ENCODE results near the gene PTPRD. TPM values are rescaled to one million over a fixed set of nuclear protein-coding genes. Genes with fewer than 3 reads are reported as not detected.

PTPRD gene
- polyA plus RNA-seq, 1 donor = 88.9 TPM

- DNase-seq = no peak
These were observed 2256.4 kb downstream of the PTPRD start for GRCh38 chr9:8356406-8356805.

DNA sequence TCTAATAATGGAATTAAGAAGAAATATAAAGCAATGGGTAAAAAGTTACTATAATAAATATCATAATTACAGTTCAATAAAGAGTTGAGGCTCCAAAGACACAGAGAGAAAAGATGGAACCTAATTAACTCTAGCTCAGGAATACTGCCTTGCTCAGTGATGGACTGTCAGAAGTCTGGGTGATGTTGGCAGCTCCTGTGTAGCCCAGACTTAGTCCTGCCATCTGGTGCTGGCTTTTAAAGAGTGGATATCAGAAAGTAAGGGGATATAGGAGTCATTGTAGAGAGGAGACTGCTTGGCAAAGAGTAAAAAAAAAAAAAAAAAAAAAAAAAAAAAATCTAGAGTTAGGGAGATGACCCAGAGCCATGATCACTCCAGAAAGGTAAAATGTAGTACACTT is 2261.4 kb downstream of the PTPRD start:
- no peak for DNase-seq

- no peak for DNase-seq
These were observed 2262.9 kb downstream of the PTPRD start for GRCh38 chr9:8349901-8350300.

DNA sequence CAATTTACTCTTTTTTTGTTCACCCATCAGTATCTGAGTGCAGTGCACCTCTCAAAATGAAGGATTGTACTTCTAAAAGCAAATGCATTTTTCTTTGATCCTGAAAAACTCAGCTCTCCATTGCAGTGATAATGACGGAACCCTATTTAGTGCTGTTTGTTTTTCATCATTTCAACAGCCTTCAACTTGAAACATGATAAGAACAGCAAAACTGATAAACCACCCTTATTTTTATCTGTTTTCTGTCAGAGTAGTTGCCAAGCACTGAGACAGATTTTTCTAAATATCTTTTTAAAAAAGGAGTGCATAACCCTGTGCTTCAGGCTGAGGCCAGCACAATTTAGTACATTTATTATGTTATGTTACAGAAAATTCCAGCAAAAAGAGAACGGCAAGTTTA is 2263.4 kb downstream of the PTPRD start:
- DNase-seq = no peak

GRCh38 chr9:8348756-8349155 is 2264.0 kb downstream of the PTPRD start:
- DNase-seq = no peak

DNA sequence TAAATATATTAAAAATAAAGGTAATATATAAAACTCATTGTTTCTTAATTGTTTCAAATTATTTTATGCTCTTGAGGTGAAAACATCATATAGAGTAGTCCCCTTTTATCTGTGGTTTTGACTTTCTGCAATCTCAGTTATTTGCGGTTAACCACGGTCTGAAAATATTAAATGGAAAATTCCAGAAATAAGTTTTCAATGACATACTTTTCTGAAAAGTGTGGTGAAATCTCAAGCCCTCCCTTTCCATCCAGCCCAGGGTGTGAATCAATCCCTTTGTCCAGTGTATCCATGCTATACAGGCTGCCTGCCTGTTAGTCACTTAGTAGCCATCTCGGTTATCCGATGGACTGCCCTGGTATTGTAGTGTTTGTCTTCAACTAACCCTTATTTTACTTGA is 2266.5 kb downstream of the PTPRD start:
- DNase-seq = no peak

GRCh38 chr9:8338767-8339510 is 2273.9 kb downstream of the PTPRD start:
- DNase-seq = no peak

DNA sequence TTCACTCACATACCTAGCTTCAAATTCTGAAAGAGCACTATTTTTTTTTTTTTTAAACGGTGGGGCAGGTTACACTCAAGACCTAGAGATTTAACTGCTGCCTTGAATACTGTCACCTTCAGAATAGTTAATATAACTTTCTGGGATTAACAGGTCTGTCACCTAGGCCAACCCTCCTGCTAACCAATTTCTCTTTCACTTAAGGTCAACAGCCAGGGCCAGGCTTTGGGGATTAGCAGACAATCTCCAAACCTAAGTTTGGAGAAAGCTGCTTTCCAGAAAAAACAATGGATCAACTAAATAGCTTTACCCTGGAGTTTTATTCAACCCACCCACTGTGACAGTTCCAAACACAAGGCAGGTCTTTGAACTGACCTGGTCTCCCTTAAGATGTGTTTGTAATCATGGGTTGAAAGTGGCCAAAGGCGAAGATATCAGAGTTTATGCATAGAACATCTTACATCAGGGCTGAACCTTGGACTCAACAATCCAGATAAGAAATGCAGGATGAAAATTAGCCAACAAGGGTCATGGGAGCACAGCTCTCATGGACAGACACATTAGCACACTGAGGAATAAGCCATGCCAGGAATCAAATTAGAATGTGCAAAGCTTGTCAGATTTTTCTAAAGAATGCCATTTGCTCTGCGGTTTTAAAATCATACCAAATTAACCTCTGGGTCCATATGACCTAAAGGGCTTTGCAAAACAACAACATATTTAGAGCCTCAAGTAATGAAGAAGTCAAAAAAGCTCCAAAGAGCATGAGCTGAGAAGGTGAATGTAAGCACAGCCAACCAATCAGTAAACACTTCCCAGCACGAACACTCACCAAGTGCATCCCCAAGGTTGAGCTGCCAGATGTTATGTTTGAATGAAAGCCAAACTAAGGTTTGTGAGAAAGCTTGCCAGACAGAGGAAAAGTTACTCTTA is 2274.7 kb downstream of the PTPRD start:
- peak; percentile 23 for DNase-seq

DNA sequence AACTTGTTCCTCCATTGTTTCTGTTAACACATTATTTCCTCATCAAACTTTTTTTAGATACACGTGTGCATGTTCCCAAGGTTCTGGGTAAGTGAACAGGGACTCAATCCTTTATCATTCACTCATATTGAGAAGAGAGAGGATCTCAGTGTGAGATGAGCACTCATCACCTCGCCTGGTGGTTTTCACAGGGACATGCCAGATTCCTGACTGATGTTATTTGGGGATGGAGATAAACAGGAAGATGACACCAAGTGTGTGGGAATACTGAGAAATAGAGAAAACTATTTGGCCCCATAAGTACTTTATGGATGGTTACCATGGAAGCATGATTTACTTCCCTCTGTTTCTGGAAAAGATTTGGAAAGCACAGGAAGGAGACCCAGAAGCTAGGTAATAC is 2279.9 kb downstream of the PTPRD start:
- no peak for DNase-seq

GRCh38 chr9:8332331-8332650 is 2280.5 kb downstream of the PTPRD start:
- no peak for DNase-seq

DNA sequence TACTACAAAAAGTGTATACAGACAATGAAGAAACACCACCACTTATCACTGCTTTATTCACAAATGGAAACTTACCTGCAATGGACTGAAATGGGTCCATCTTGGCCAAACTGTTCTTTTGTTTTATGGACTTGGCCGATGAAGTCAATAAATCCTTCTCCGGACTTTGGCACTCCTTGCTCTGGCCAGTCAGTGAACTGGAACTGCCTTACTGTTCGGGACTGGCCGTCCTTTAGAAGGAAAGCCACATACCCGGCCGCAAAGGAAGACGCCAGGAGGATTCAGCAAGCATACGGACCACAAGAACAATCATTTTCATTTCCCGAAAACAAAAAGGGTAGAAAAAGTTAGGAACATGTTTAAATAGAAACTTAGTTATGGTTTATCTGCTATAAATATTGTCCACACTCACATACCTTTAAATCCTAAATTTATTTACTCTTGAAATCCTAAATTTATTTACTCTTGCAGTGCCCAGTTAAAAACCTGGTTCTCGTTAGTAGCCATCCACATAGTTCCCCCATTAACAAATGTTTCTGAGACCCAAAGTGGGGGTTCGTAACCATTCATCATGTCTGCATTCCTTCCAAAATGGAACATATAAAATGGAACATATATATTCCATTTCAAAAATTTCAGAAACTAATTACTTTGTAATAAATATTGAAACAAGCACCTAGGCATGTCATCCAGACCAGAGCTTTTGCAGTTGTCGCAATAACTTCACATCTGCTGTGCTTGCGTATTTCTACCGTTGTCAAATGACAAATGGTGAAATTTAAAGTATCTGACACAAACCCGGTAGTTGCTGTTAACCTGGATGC is 2281.1 kb downstream of the PTPRD start:
- no peak for DNase-seq

DNA sequence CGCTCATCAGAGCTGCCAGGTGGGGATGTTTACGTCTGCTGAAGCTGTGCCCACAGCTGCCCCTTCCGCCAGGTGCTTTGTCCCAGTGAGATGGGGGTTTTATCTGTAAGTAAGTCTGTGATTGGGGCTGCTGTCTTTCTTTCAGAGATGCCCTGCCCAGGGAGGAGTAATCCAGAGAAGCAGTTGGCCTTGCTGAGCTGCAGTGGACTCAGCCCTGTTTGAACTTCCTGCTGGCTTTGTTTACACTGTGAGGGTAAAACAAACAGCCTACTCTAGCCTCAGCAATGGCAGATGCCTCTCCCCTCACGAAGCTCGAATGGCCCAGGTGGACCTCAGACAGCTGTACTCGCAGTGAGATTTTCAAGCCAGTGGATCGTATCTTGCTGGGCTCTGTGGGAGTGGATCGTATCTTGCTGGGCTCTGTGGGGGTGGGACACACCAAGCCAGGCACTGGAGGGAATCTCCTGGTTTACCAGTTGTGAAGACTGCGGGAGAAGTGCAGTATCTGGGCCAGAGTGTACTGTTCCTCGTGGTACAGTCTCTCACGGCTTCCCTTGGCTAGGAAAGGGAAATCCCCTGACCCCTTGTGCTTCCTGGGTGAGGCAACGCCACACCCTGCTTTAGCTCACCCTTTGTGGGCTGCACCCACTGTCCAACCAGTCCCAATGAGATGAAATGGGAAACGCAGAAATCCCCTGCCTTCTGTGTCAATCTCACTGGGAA is 2283.1 kb downstream of the PTPRD start:
- no peak for DNase-seq

- DNase-seq = no peak
These were observed 2297.6 kb downstream of the PTPRD start for GRCh38 chr9:8315211-8315610.

DNA sequence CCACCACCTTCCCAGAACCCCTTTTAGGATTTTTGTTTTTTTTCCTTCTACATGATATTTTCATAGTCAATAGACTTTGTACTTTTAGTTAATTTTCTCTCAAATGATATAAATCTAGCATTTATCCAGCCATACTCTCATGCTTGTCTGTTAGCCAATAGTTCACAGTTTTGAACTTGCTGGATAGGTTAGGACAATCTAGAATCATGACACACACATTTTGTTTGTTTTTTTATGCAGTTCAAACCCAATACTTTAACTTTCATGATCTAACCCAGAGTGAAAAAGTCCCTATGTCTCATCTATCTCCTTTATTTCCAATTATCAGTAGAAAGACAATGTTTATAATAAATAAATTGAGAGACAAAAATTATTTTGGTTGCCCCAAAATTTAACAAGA is 2303.5 kb downstream of the PTPRD start:
- no peak for DNase-seq

GRCh38 chr9:8304720-8305119 is 2308.1 kb downstream of the PTPRD start:
- DNase-seq = no peak

GRCh38 chr9:8301296-8301695 is 2311.5 kb downstream of the PTPRD start:
- no peak for DNase-seq

DNA sequence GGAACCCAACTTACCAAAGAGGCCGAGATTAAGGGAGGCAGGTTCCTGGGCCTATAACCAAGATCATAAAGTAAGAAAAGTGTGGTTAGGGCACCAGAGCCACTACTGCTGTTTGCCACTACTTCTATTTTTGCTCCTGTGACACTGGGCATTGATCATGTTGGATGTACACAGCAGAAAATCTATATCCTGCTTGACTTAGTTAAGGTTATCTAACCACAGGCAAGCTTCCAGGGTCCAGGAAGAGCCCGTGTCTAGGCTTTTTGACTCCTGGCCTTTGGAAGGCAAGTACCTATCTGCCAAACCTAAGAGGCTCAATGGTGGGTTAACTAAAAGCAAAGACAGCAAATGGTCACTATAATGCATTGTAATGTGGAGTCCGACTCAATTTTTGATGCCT is 2315.8 kb downstream of the PTPRD start:
- no peak for DNase-seq

- no peak for DNase-seq
These were observed 2320.1 kb downstream of the PTPRD start for GRCh38 chr9:8292657-8293056.

DNA sequence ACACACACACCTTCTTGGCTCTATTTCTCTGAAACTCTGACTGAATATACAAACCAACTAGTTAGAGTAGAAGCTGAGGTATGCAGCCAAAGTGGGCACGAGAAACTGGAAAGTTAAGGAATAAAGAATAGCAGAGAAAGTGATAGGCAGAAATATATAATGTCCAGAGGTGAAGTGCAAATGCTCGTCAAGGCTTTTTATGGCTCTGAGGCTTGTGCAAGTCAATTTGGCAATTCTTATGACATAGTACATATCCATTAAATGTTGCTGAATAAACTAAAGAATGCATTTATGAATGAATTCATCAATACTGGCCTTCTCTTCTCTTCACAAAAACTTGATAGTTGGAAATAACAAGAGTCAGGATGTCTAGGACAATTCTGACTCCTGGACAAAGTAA is 2323.1 kb downstream of the PTPRD start:
- DNase-seq = no peak

GRCh38 chr9:8287970-8288369 is 2324.8 kb downstream of the PTPRD start:
- no peak for DNase-seq

DNA sequence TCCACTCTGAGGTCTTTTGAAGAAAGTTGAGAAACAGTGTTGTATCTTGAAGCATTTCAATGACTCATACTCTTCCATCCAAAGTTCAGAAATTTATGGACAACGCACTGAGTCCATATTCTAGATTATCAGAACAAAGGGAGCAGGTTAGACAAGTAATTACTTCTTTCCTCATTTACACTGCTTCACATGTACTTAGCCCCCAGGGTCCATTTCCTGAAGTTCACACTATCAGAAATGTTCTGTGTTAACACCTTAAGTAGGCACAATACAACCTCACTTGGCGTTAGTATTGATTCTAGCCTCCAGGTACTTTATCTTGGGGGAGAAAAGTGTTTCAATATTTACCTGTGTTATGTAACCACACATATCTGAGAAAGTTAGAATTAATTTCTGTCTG is 2325.3 kb downstream of the PTPRD start:
- DNase-seq = no peak

DNA sequence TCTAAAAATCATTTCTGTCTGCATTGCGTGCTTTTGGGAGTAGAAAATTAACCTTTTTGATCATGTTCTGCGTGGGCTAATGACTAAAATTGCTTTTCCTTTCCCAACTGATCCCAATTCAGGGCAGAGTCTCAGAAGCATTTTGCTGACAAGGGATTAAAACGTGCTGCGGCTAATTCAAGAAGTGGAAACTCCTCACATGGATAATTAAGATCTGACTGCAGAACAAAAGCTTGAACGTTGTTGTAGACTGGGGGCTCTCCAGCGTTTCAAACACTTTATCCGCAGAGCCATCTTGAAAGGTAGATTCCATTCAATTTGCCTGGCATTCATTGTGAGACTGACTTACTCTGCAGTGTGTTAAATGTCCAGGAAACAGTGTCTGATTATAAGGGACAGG is 2327.9 kb downstream of the PTPRD start:
- DNase-seq = no peak

- DNase-seq = no peak
These were observed 2330.3 kb downstream of the PTPRD start for GRCh38 chr9:8282535-8282934.

Measured in hindlimb muscle (tissue), 1 donor.